ENCODE data around the gene DMRTA2.

The DMRTA2 gene

DNA sequence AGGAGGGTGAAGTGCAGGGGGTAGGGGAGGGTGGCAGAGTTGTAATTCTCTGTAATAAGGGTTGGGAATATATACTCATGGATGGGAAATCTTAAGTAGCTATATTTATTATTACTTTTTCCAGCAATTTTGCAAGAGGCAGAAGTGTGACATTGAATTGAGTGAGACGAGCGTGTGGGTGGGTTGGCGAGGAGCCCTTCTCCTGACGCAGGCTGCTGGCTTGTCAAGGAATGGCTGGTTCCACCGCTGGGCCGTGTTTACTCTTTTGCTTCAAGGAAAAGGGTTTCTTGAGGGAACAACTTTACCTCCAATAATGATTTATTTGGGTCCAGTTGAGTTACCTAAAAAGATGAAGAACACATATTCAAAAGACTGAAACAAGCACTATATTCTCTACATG, 17.9 kb upstream of the DMRTA2 start:
- Histone ChIP-seq H3K4me3 (ENCODE audit: low read depth, low read length, poor library complexity, severe bottlenecking) (no peak overlapping the region), H3K9me2 (ENCODE audit: low read depth, low read length) (no peaks in the 10 kb centered on the region), H4K20me1 (ENCODE audit: insufficient read depth, low read length) (no peaks in the 10 kb centered on the region), H3K79me2 (ENCODE audit: insufficient read depth, low read length) (no peaks in the 10 kb centered on the region), H2AFZ (ENCODE audit: low read length) (no peak overlapping the region), H3K9ac (ENCODE audit: low read length) (no peak overlapping the region), H3K27me3 (ENCODE audit: insufficient read depth, low read length) (no peaks in the 10 kb centered on the region), H3K27ac (ENCODE audit: low read depth, low read length, poor library complexity, severe bottlenecking) (no peak overlapping the region), H3F3A (ENCODE audit: insufficient read depth, low read length) (no peaks in the 10 kb centered on the region), H3K4me2 (ENCODE audit: low read length) (no peak overlapping the region), H3K4me1 (ENCODE audit: insufficient read depth, low read length, severe bottlenecking) (no peaks in the 10 kb centered on the region), H3K36me3 (ENCODE audit: insufficient read depth, low read length) (peaks cover 18% of the 10 kb centered on the region; the same call in 1 of the 2 replicates), H3K9me3 (ENCODE audit: low read length) (no peaks in the 10 kb centered on the region)
- TF ChIP-seq EZH2 (IDR thresholded peaks at IDR 0.05; ENCODE audit: borderline replicate concordance, low read length), result no peak
- TF ChIP-seq, protein P1, sequence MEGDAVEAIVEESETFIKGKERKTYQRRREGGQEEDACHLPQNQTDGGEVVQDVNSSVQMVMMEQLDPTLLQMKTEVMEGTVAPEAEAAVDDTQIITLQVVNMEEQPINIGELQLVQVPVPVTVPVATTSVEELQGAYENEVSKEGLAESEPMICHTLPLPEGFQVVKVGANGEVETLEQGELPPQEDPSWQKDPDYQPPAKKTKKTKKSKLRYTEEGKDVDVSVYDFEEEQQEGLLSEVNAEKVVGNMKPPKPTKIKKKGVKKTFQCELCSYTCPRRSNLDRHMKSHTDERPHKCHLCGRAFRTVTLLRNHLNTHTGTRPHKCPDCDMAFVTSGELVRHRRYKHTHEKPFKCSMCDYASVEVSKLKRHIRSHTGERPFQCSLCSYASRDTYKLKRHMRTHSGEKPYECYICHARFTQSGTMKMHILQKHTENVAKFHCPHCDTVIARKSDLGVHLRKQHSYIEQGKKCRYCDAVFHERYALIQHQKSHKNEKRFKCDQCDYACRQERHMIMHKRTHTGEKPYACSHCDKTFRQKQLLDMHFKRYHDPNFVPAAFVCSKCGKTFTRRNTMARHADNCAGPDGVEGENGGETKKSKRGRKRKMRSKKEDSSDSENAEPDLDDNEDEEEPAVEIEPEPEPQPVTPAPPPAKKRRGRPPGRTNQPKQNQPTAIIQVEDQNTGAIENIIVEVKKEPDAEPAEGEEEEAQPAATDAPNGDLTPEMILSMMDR (IDR thresholded peaks at IDR 0.05; ENCODE audit: low read length), result no peak

DNA sequence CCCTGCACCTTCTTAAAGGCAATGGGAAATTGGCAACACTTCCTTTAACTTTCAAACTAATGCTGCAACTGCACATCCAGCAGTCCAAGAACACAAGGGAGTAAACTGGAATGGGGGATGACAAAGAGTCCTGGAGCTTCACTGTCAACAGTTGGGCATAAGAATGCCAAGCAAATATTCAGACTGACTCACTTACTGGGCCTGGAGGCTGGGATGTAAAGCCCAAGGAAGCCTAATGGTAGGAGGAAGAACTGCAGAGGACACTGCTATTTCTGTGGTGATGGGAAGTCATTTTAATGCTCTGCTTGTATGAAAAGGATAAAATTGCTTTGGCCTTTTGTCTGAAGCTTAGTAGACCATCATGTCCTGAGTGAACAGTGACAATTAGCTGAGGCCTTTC, 15.7 kb upstream of the DMRTA2 start:
- Histone ChIP-seq H3K27ac (ENCODE audit: low read depth, low read length, poor library complexity, severe bottlenecking) (no peak overlapping the region), H3F3A (ENCODE audit: insufficient read depth, low read length) (no peaks in the 10 kb centered on the region), H3K4me2 (ENCODE audit: low read length) (no peak overlapping the region), H3K9me3 (ENCODE audit: low read length) (no peaks in the 10 kb centered on the region), H3K36me3 (ENCODE audit: insufficient read depth, low read length) (peaks cover 18% of the 10 kb centered on the region; the same call in 1 of the 2 replicates), H3K4me3 (ENCODE audit: low read depth, low read length, poor library complexity, severe bottlenecking) (no peak overlapping the region), H3K4me1 (ENCODE audit: insufficient read depth, low read length, severe bottlenecking) (no peaks in the 10 kb centered on the region), H3K9ac (ENCODE audit: low read length) (no peak overlapping the region), H3K27me3 (ENCODE audit: insufficient read depth, low read length) (no peaks in the 10 kb centered on the region), H3K9me2 (ENCODE audit: low read depth, low read length) (no peaks in the 10 kb centered on the region), H2AFZ (ENCODE audit: low read length) (no peak overlapping the region), H3K79me2 (ENCODE audit: insufficient read depth, low read length) (no peaks in the 10 kb centered on the region), H4K20me1 (ENCODE audit: insufficient read depth, low read length) (no peaks in the 10 kb centered on the region)
- TF ChIP-seq, protein P1 (IDR thresholded peaks at IDR 0.05; ENCODE audit: low read length), result no peak
- TF ChIP-seq EZH2 (IDR thresholded peaks at IDR 0.05; ENCODE audit: borderline replicate concordance, low read length), result no peak

DNA sequence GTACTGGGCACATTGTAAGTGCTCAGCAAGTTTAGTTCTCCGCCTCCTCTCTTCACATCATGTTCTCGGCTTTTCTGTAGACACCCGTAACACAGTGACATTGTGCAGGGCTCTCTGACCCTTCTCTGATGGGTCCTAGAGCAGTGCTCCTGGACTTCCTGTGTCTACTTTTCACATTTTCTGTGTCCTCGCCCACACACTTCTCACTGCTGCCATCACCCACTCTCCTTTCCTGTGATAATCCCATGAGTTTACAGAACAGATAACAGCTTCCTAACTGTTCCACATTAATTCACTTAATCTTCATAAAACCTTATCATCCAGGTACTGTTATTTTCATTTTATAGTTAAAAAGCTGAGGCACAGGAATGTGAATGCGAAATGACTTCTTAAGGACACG, 13.2 kb upstream of the DMRTA2 start:
- no peak overlapping the region for H3K9ac ChIP-seq (ENCODE audit: low read length)
- no peak overlapping the region for H2AFZ ChIP-seq (ENCODE audit: low read length)
- no peak overlapping the region for H3K4me2 ChIP-seq (ENCODE audit: low read length)

More for the DNA sequence above, 13.2 kb upstream of the DMRTA2 start:
- H3K79me2 ChIP-seq (ENCODE audit: insufficient read depth, low read length), result no peaks in the 10 kb centered on the region
- no peaks in the 10 kb centered on the region for H3F3A ChIP-seq (ENCODE audit: insufficient read depth, low read length)
- H3K9me3 ChIP-seq (ENCODE audit: low read length), result no peaks in the 10 kb centered on the region
- no peaks in the 10 kb centered on the region for H3K27me3 ChIP-seq (ENCODE audit: insufficient read depth, low read length)
- no peaks in the 10 kb centered on the region for H4K20me1 ChIP-seq (ENCODE audit: insufficient read depth, low read length)
- H3K4me1 ChIP-seq (ENCODE audit: insufficient read depth, low read length, severe bottlenecking), result no peaks in the 10 kb centered on the region
- H3K9me2 ChIP-seq (ENCODE audit: low read depth, low read length), result no peaks in the 10 kb centered on the region
- no peak overlapping the region for H3K27ac ChIP-seq (ENCODE audit: low read depth, low read length, poor library complexity, severe bottlenecking)
- H3K4me3 ChIP-seq (ENCODE audit: low read depth, low read length, poor library complexity, severe bottlenecking), result no peak overlapping the region
- H3K36me3 ChIP-seq (ENCODE audit: insufficient read depth, low read length), result peaks cover 18% of the 10 kb centered on the region; the same call in 1 of the 2 replicates
- TF ChIP-seq EZH2 (IDR thresholded peaks at IDR 0.05; ENCODE audit: borderline replicate concordance, low read length), result no peak
- TF ChIP-seq, protein P1 (IDR thresholded peaks at IDR 0.05; ENCODE audit: low read length), result no peak
